Naive thymus-derived CD8-positive, alpha-beta T cell (primary cell): ENCODE data around the gene LRMDA. TPM values are rescaled to one million over a fixed set of nuclear protein-coding genes. Genes with fewer than 3 reads are reported as not detected.

Experiments
- ATAC-seq, 2 donors: fragments of 150-1000 bp; cut with Tn5 transposase in 1 of 2; sonication (Bioruptor Pico), chemical (Tn5 transposase) in 1 of 2; 1 replicate in 1 of 2; 2 replicates in 1 of 2; pipeline ENCODE4 v1.10.0; 2021; ENCODE audit warnings: mild to moderate bottlenecking in 2 of 2, moderate library complexity in 2 of 2
- POLR2A ChIA-PET: fragments of 350-600 bp; sonication (Branson Sonifier 250); formaldehyde crosslinking; loops from one replicate; lab custom pipeline; 2021; ENCODE audit warnings: antibody characterized with exemption; lab: Charles Lee
- DNase-seq, 10 donors: peaks; one replicate each; pipeline versions ENCODE4 v3.0.0 to v3.0.0-alpha.2; 2020 to 2022
- H3K27ac Mint-ChIP-seq, 10 donors: one replicate each; pipeline ENCODE4 v1.8.0; 2020 to 2022; ENCODE audit warnings: mild to moderate bottlenecking in 10 of 10, mixed read lengths in 10 of 10, moderate library complexity in 4 of 10, inconsistent platforms in 1 of 10
- H3K27me3 Mint-ChIP-seq, 5 donors: one replicate each; pipeline ENCODE4 v1.8.0; 2021 to 2022; ENCODE audit warnings: mixed read lengths in 5 of 5
- H3K36me3 Mint-ChIP-seq, 3 donors: one replicate each; pipeline ENCODE4 v1.8.0; 2020 to 2022; ENCODE audit warnings: mixed read lengths in 3 of 3, mild to moderate bottlenecking in 2 of 3, inconsistent platforms in 1 of 3
- H3K4me1 Mint-ChIP-seq, 4 donors: one replicate each; pipeline ENCODE4 v1.8.0; 2021 to 2022; ENCODE audit warnings: mixed read lengths in 4 of 4
- H3K4me3 Mint-ChIP-seq, 10 donors: one replicate each; pipeline ENCODE4 v1.8.0; 2020 to 2022; ENCODE audit warnings: mild to moderate bottlenecking in 10 of 10, mixed read lengths in 10 of 10, moderate library complexity in 6 of 10, inconsistent platforms in 1 of 10
- H3K9me3 Mint-ChIP-seq, 9 donors: one replicate each; pipeline ENCODE4 v1.8.0; 2020 to 2022; ENCODE audit warnings: mixed read lengths in 9 of 9, mild to moderate bottlenecking in 3 of 9, inconsistent platforms in 1 of 9, moderate library complexity in 1 of 9
- polyA plus RNA-seq, 3 donors: library from polyadenylated mRNA; unstranded; fragments of 300-500 nt; fragmentation: Illumina TruSeq; gene quantifications; one replicate each; pipeline ENCODE4 v1.2.3, GENCODE V29; 2021
- total RNA-seq, 8 experiments: library from RNA in 2 of 8; stranded (reverse) in 2 of 8; gene quantifications; one replicate each; pipeline ENCODE4 v1.2.3 and lab custom pipeline; 2021 to 2026

The LRMDA gene
- total and polyA plus RNA-seq, 5 experiments from 2014 or later = not detected

GRCh38 chr10:76017026-76017732, 585.8 kb downstream of the LRMDA start:
- DNase-seq (no peak), ATAC-seq (no peak)
- no peaks in the 10 kb centered on the region for H3K27me3 Mint-ChIP-seq
- H3K4me1 Mint-ChIP-seq = no peaks in the 10 kb centered on the region
- H3K27ac Mint-ChIP-seq = no peak overlapping the region
- POLR2A ChIA-PET = no interaction called here
- H3K36me3 Mint-ChIP-seq = no peaks in the 10 kb centered on the region
- H3K9me3 Mint-ChIP-seq = peaks cover 0 to 2% (median 0%) of the 10 kb centered on the region in 9 donors
- H3K4me3 Mint-ChIP-seq = no peak overlapping the region

GRCh38 chr10:76017733-76018433, 586.5 kb downstream of the LRMDA start:
- Mint-ChIP-seq H3K4me3 (no peak overlapping the region), H3K36me3 (no peaks in the 10 kb centered on the region), H3K4me1 (no peaks in the 10 kb centered on the region), H3K9me3 (peaks cover 0 to 2% (median 0%) of the 10 kb centered on the region in 9 donors), H3K27me3 (no peaks in the 10 kb centered on the region), H3K27ac (no peak overlapping the region)
- ATAC-seq (no peak), DNase-seq (no peak)
- POLR2A ChIA-PET = no interaction called here

- peaks cover 0 to 5% (median 0%) of the 10 kb centered on the region in 5 donors for H3K27me3 Mint-ChIP-seq
- POLR2A ChIA-PET = no interaction called here
Observed at GRCh38 chr10:76020630-76021029, 589.2 kb downstream of the LRMDA start.

GRCh38 chr10:76021398-76021797, 590.0 kb downstream of the LRMDA start:
- POLR2A ChIA-PET = no interaction called here
- Mint-ChIP-seq H3K27ac (no peak overlapping the region), H3K36me3 (no peaks in the 10 kb centered on the region), H3K27me3 (peaks cover 0 to 5% (median 0%) of the 10 kb centered on the region in 5 donors), H3K4me3 (no peak overlapping the region), H3K9me3 (peaks cover 0 to 2% (median 0%) of the 10 kb centered on the region in 9 donors), H3K4me1 (no peaks in the 10 kb centered on the region)
- no peak for DNase-seq
- ATAC-seq = no peak

More at GRCh38 chr10:76020630-76021029, 589.2 kb downstream of the LRMDA start:
- no peak overlapping the region for H3K4me3 Mint-ChIP-seq
- peaks cover 0 to 2% (median 0%) of the 10 kb centered on the region in 9 donors for H3K9me3 Mint-ChIP-seq
- H3K27ac Mint-ChIP-seq = no peak overlapping the region
- no peaks in the 10 kb centered on the region for H3K4me1 Mint-ChIP-seq
- no peaks in the 10 kb centered on the region for H3K36me3 Mint-ChIP-seq
- no peak for ATAC-seq
- no peak for DNase-seq

GRCh38 chr10:76022366-76022765, 590.9 kb downstream of the LRMDA start:
- H3K9me3 Mint-ChIP-seq = peaks cover 0 to 2% (median 0%) of the 10 kb centered on the region in 9 donors
- no peak overlapping the region for H3K4me3 Mint-ChIP-seq
- no peaks in the 10 kb centered on the region for H3K4me1 Mint-ChIP-seq
- ATAC-seq (no peak), DNase-seq (no peak)
- no peak overlapping the region for H3K27ac Mint-ChIP-seq
- H3K36me3 Mint-ChIP-seq = no peaks in the 10 kb centered on the region
- POLR2A ChIA-PET = no interaction called here
- H3K27me3 Mint-ChIP-seq = peaks cover 0 to 5% (median 0%) of the 10 kb centered on the region in 5 donors

GRCh38 chr10:76023007-76023406, 591.6 kb downstream of the LRMDA start:
- Mint-ChIP-seq H3K4me3 (no peak overlapping the region), H3K4me1 (no peaks in the 10 kb centered on the region), H3K9me3 (peaks cover 0 to 2% (median 0%) of the 10 kb centered on the region in 9 donors), H3K27ac (no peak overlapping the region), H3K27me3 (peaks cover 0 to 5% (median 0%) of the 10 kb centered on the region in 5 donors), H3K36me3 (no peaks in the 10 kb centered on the region)
- POLR2A ChIA-PET = no interaction called here
- no peak for DNase-seq
- no peak for ATAC-seq

GRCh38 chr10:76024460-76025123, 593.2 kb downstream of the LRMDA start:
- POLR2A ChIA-PET = no interaction called here
- H3K4me1 Mint-ChIP-seq = no peaks in the 10 kb centered on the region
- H3K27me3 Mint-ChIP-seq = peaks cover 0 to 5% (median 0%) of the 10 kb centered on the region in 5 donors
- peaks cover 0 to 2% (median 0%) of the 10 kb centered on the region in 9 donors for H3K9me3 Mint-ChIP-seq
- DNase-seq (no peak), ATAC-seq (no peak)
- H3K27ac Mint-ChIP-seq = peak overlapping the region in 1 of 10 donors; percentile 74
- H3K4me3 Mint-ChIP-seq = no peak overlapping the region
- H3K36me3 Mint-ChIP-seq = no peaks in the 10 kb centered on the region

- ATAC-seq (no peak), DNase-seq (no peak)
- Mint-ChIP-seq H3K27ac (peak overlapping the region in 1 of 10 donors; percentile 74), H3K27me3 (peaks cover 0 to 5% (median 0%) of the 10 kb centered on the region in 5 donors), H3K4me1 (no peaks in the 10 kb centered on the region), H3K36me3 (no peaks in the 10 kb centered on the region), H3K9me3 (peaks cover 0 to 2% (median 0%) of the 10 kb centered on the region in 9 donors), H3K4me3 (no peak overlapping the region)
- POLR2A ChIA-PET = no interaction called here
Observed at GRCh38 chr10:76025124-76025477, 593.7 kb downstream of the LRMDA start.

GRCh38 chr10:76026176-76026771, 594.9 kb downstream of the LRMDA start:
- no peak for DNase-seq
- H3K9me3 Mint-ChIP-seq = no peaks in the 10 kb centered on the region
- peaks cover 0 to 5% (median 0%) of the 10 kb centered on the region in 5 donors for H3K27me3 Mint-ChIP-seq
- no peaks in the 10 kb centered on the region for H3K36me3 Mint-ChIP-seq
- POLR2A ChIA-PET = no interaction called here
- no peak overlapping the region for H3K4me3 Mint-ChIP-seq
- no peaks in the 10 kb centered on the region for H3K4me1 Mint-ChIP-seq
- ATAC-seq = no peak
- H3K27ac Mint-ChIP-seq = no peak overlapping the region

- Mint-ChIP-seq H3K4me3 (no peak overlapping the region), H3K27ac (no peak overlapping the region), H3K27me3 (peaks cover 0 to 5% (median 2%) of the 10 kb centered on the region in 5 donors), H3K36me3 (no peaks in the 10 kb centered on the region), H3K4me1 (no peaks in the 10 kb centered on the region), H3K9me3 (no peaks in the 10 kb centered on the region)
- POLR2A ChIA-PET = no interaction called here
- ATAC-seq = no peak
- no peak for DNase-seq
Observed at GRCh38 chr10:76026905-76027304, 595.5 kb downstream of the LRMDA start.

- no peak overlapping the region for H3K4me3 Mint-ChIP-seq
- no peaks in the 10 kb centered on the region for H3K36me3 Mint-ChIP-seq
- POLR2A ChIA-PET = no interaction called here
- ATAC-seq (no peak), DNase-seq (no peak)
- H3K9me3 Mint-ChIP-seq = peaks cover 0 to 1% (median 0%) of the 10 kb centered on the region in 9 donors
- peaks cover 2 to 21% (median 6%) of the 10 kb centered on the region in 5 donors for H3K27me3 Mint-ChIP-seq
- H3K4me1 Mint-ChIP-seq = no peaks in the 10 kb centered on the region
- H3K27ac Mint-ChIP-seq = no peak overlapping the region
Observed at GRCh38 chr10:76029782-76030181, 598.4 kb downstream of the LRMDA start.

- ATAC-seq (no peak), DNase-seq (no peak)
- Mint-ChIP-seq H3K27ac (no peak overlapping the region), H3K4me1 (no peaks in the 10 kb centered on the region), H3K9me3 (peaks cover 0 to 1% (median 0%) of the 10 kb centered on the region in 9 donors), H3K36me3 (no peaks in the 10 kb centered on the region), H3K27me3 (peaks cover 2 to 21% (median 6%) of the 10 kb centered on the region in 5 donors), H3K4me3 (no peak overlapping the region)
- POLR2A ChIA-PET = no interaction called here
Observed at GRCh38 chr10:76031099-76031498, 599.7 kb downstream of the LRMDA start.
